NCI-H82 treated with DMSO at 0.1 percent for 48 hours (cell line): ENCODE results near the gene ANKRD42.
"Not testable (repeated sequence)": the region's sequence is repeated elsewhere in the genome, so short reads cannot be mapped to it uniquely, and the experiment has no call there.

Experiments
- DNase-seq: peaks from one replicate; lab custom pipeline; 2025; ENCODE audit not compliant: unreplicated experiment; lab: John Stamatoyannopoulos, UW

The ANKRD42 gene

GRCh38 chr11:83238111-83238510 is 44.6 kb downstream of the ANKRD42 start:
- DNase-seq: no peak

- DNase-seq: peak; percentile 21
Measured at GRCh38 chr11:83241291-83241946, 47.9 kb downstream of the ANKRD42 start.

DNA sequence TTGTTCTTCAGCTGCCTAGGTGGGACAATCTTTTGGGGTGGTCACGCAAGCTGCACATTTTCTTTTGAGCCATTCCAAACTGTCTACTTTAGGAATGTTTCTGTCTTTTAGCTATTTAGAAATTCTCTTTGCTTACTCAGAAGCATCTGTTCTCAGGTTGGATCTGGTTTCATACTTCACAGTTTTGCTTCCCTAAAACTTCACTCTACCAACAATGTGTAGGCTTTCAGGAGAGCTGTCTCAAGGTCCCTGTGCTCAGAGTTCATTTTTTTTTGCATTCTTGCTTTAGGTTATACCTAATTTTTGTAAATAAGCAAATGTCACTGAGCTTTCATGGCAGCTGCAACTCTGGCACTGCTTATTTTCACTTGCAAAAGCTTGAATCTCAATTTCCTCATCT is 55.9 kb downstream of the ANKRD42 start:
- DNase-seq: no peak

- DNase-seq: no peak
Measured at GRCh38 chr11:83249972-83250593, 56.6 kb downstream of the ANKRD42 start.

GRCh38 chr11:83252266-83252665 is 58.8 kb downstream of the ANKRD42 start:
- no peak for DNase-seq

- no peak for DNase-seq
Measured at GRCh38 chr11:83252941-83253340, 59.4 kb downstream of the ANKRD42 start.

GRCh38 chr11:83255366-83255765 is 61.9 kb downstream of the ANKRD42 start:
- no peak for DNase-seq

DNA sequence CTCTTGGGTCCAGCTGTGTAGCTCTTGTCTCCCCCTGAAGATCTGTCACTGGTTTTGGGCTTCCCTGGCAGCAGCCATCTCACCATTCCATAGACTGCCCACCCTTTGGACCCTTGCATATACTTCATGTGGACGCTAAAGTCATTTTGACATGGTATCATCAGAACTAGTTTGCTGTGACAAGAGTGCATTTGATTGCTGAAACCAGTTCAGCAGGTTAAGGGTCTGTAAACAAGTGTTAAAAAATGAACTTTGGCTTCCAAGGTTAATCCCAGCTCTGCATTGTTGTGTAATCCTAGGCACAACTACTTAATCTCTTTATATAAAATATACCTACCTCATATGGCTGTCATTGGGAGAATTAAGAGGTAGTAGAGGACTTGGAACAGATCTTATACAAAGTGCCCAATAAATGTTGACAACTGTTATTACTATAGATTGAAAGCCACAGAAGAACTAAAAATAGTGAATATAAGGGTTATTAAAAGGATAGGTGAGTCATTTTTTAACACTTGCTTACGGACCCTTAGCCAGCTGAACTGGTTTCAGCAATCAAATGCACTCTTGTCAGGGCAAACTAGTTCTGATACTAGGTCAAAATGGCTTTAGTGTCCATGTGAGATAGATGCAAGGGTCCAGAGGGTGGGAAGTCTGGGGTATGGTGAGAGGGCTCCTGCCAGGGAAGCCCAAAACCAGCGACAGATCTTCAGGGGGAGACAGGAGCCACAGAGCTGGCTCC is 63.3 kb downstream of the ANKRD42 start:
- peak; percentile 59 for DNase-seq

- DNase-seq: no peak
Measured at GRCh38 chr11:83257761-83258168, 64.3 kb downstream of the ANKRD42 start.

DNA sequence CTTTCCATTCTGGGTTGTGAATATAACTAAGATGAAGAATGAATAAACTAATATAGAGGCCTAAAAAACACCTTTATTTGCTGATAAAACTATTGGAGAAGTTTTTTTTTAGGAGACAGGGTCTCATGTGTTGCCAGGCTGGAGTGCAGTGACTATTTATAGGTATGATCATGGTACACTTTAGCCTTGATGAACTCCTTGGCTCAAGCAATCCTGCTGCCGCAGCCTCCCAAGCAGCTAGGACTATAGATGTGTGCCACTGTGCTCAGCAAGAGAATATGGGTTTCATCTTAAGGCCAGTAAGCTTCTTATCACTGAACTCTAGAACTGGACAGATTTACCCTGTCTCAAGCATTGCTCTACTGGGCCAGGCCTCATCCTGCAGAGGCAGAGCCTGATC is 66.0 kb downstream of the ANKRD42 start:
- no peak for DNase-seq

DNA sequence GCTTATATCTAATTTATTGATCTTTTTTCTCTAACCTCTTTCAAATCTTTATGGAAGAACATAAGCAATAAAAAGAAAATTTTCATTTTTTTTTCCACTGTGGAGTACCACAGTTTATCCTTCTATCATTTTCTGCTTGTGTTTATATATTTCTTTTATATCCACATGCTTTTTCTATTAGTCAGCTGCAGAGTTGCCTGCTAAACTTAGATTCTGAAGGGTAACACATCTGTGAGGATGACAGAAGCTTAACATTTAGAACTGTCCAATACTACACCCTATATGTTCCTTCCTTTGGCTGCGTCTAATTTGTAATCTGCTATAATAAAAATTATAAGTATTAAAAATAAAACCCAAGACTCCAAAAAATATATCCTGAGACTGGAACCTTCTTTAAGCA is 71.8 kb downstream of the ANKRD42 start:
- DNase-seq: no peak

GRCh38 chr11:83269080-83269479 is 75.6 kb downstream of the ANKRD42 start:
- not testable (repeated sequence) for DNase-seq

GRCh38 chr11:83271734-83272133 is 78.2 kb downstream of the ANKRD42 start:
- not testable (repeated sequence) for DNase-seq

GRCh38 chr11:83272627-83273026 is 79.1 kb downstream of the ANKRD42 start:
- no peak for DNase-seq

DNA sequence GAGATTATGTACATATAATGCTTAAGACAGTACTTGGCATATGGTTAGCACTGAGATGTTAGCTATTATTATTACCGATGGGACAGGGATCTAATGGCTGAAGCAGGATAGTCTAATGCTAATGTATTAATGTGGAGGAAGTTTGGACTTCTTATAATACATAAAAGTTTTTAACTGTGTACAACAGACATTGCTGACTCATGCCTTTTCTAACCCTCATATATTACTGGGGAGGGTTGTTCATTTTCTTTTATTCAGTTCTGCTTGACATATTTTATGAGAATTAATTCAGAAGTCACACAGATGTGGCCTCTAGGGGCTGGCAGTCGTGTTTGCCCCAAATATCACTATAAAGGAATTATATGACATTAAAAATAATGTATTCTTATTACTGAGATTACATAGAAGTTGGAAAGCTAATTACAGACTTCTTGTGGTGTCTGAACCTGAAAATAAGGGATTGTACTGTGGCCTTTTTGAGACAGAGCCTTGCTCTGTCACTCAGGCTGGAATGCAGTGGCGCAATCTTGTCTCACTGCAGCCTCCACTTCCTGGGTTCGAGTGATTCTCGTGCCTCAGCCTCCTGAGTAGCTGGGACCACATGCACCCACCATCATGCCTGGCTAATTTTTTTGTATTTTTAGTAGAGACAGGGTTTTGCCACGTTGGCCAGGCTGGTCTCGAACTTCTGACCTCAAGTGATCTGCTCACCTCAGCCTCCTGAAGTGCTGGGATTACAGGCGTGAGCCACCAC is 82.6 kb downstream of the ANKRD42 start:
- no peak for DNase-seq

DNA sequence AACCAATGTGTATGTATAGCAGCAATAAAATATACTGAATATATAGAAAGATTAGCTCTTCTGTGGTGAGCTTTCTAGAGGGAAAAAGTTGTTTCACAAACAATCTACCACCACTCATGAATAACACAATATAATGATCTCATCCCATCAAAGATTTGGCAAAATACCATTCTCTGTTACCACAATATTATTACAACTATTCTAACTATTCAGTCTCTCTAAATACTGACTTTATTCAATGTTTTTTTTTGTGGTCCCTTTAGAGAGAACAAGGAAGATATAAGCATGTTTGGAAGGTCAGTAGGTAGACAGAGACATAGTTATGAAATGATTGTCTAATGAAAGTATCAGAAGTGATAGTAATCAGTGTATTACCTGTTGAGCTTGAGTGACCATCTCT is 84.8 kb downstream of the ANKRD42 start:
- DNase-seq: no peak

GRCh38 chr11:83280256-83280655 is 86.7 kb downstream of the ANKRD42 start:
- no peak for DNase-seq

- no peak for DNase-seq
Measured at GRCh38 chr11:83282084-83282716, 88.7 kb downstream of the ANKRD42 start.

DNA sequence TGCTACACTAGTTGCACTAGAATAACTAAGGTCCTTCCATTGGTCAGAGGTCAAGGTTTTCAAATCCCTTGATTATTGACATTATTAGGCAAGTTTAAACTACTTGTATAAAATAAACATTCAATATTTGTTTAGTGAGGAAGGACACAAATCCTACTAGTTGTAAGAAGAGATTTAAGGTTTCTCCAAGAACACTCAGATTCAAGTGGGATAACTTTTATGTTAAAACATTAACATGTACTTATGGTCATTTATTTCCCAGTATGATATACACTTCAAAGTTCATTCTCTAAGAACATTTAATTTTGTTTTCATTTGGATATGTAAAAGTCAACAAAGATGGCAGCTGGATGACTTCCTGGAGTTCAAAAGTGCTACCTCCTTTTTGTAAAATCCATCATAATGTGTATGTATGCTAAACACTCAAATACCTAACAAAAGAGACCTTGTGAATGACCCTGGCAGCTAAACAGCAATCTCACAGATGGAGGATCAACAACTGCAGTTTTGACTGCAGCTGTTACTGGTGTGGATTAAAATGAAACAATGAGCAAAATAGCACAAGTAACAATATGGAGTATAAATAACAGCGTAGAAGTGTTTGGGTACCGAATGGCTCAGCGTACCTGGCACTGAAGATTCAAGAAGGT is 91.1 kb downstream of the ANKRD42 start:
- DNase-seq: no peak

DNA sequence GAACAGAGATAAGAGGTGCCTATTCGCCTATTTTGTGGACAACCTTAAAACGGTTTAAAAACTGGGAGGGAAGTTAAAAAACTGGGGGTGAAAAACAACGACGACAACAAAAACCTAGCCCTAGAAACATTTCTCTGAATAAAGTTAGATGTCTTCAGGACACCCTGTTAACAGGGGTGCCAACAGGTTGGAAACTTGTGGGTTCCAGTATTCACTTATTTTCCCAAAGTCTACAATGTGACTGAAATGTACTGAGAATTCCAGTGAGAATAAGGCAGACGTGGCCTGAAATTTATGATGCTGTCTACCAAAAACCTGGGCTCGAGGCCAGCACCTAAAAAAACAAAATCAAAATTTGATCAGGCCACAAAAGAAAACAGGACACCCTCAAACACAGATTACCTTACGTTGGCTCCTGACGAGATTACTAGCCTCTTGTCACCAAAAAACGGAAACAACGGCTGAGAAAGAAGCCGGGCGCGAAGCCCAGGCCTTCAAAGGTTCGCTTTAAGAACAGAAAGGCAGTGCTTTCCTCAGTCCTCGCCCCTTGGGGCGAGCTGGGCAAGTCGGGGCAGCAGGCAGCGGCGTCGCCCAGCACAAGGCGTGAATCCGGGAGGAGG is 91.7 kb downstream of the ANKRD42 start:
- DNase-seq: no peak
